Stimulated activated naive CD8-positive, alpha-beta T cell treated with anti-CD3 and anti-CD28 coated beads, Interleukin-15, amount 100 ng/mL, for 72 hours (primary cell): ENCODE measurements around the gene PRR16.

Source experiments
- ATAC-seq: fragments of 150-1000 bp; cut with Tn5 transposase; 2 replicates; pipeline ENCODE4 v1.10.0; 2021; ENCODE audit warnings: mild to moderate bottlenecking, moderate library complexity
- DNase-seq, 2 donors: peaks; one replicate each; pipeline ENCODE4 v3.0.0; 2021 to 2022
- H3K27ac Mint-ChIP-seq, 2 donors: one replicate each; pipeline ENCODE4 v1.8.0; 2022; ENCODE audit warnings: mild to moderate bottlenecking in 2 of 2, mixed read lengths in 2 of 2, moderate library complexity in 2 of 2
- H3K27me3 Mint-ChIP-seq: one replicate; pipeline ENCODE4 v1.8.0; 2022; ENCODE audit warnings: mixed read lengths
- H3K4me1 Mint-ChIP-seq: one replicate; pipeline ENCODE4 v1.8.0; 2022; ENCODE audit warnings: mild to moderate bottlenecking, mixed read lengths
- H3K4me3 Mint-ChIP-seq, 2 donors: one replicate each; pipeline ENCODE4 v1.8.0; 2022; ENCODE audit warnings: mild to moderate bottlenecking in 2 of 2, mixed read lengths in 2 of 2, moderate library complexity in 1 of 2
- H3K9me3 Mint-ChIP-seq, 2 donors: one replicate each; pipeline ENCODE4 v1.8.0; 2022; ENCODE audit warnings: mixed read lengths in 2 of 2

The PRR16 gene

GRCh38 chr5:120499876-120500563, 35.9 kb downstream of the PRR16 start:
- no peak for DNase-seq
- H3K4me1 Mint-ChIP-seq, result no peaks in the 10 kb centered on the region

DNA sequence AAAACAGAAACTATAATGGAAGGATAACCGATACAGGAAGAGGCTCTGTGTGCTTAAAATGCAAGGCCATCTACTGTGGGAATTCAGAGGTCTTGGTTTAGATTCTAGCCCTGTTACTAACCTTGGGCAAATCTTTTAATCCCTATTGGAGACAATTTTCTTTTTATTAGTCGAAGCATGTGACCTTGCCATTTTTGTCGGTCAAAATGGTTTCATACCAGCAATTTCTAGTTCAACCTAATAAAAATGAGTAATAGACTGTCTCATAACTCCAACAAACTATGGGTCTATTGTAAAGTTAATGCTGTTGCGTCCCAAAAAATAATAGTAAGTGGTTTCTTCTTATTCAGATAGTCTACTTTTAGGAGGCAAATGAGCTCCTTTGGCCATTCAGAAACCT, 38.4 kb downstream of the PRR16 start:
- Mint-ChIP-seq H3K4me1 (no peaks in the 10 kb centered on the region), H3K4me3 (no peak overlapping the region), H3K27me3 (no peaks in the 10 kb centered on the region), H3K9me3 (peaks cover 5 to 13% of the 10 kb centered on the region in 2 donors), H3K27ac (no peak overlapping the region)
- DNase-seq (no peak), ATAC-seq (no peak)

More at GRCh38 chr5:120499876-120500563, 35.9 kb downstream of the PRR16 start:
- Mint-ChIP-seq H3K9me3 (peaks cover 5 to 13% of the 10 kb centered on the region in 2 donors), H3K27ac (no peak overlapping the region), H3K4me3 (no peak overlapping the region), H3K27me3 (no peaks in the 10 kb centered on the region)
- no peak for ATAC-seq

DNA sequence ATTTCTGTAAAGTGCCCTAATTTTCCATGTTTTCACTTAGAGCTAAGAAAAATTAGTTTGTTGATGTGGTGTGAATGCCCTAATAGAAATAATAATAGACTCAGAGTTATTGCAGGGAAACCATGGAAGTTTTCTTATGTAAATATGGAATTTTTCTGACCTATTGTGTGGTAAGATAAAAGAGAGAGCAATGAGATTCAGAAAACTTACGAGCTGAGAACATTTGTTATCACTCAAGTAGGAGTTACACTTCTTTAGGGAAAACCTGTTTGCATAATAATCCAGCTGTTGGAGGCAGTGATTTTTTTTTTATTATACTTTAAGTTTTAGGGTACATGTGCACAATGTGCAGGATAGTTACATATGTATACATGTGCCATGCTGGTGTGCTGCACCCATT, 39.2 kb downstream of the PRR16 start:
- H3K27me3 Mint-ChIP-seq, result no peaks in the 10 kb centered on the region
- peaks cover 5 to 13% of the 10 kb centered on the region in 2 donors for H3K9me3 Mint-ChIP-seq
- ATAC-seq (no peak), DNase-seq (no peak)
- H3K4me3 Mint-ChIP-seq, result no peak overlapping the region
- H3K27ac Mint-ChIP-seq, result no peak overlapping the region
- H3K4me1 Mint-ChIP-seq, result no peaks in the 10 kb centered on the region

GRCh38 chr5:120504057-120504456, 40.0 kb downstream of the PRR16 start:
- Mint-ChIP-seq H3K27me3 (no peaks in the 10 kb centered on the region), H3K4me1 (no peaks in the 10 kb centered on the region), H3K27ac (no peak overlapping the region), H3K9me3 (peaks cover 5 to 13% of the 10 kb centered on the region in 2 donors), H3K4me3 (no peak overlapping the region)
- ATAC-seq, result no peak
- DNase-seq, result no peak

GRCh38 chr5:120507197-120507596, 43.1 kb downstream of the PRR16 start:
- peaks cover 5 to 6% of the 10 kb centered on the region in 2 donors for H3K9me3 Mint-ChIP-seq
- H3K4me1 Mint-ChIP-seq, result no peaks in the 10 kb centered on the region
- no peak overlapping the region for H3K4me3 Mint-ChIP-seq
- DNase-seq, result no peak
- H3K27ac Mint-ChIP-seq, result no peak overlapping the region
- ATAC-seq, result no peak
- H3K27me3 Mint-ChIP-seq, result no peaks in the 10 kb centered on the region

- Mint-ChIP-seq H3K4me3 (no peak overlapping the region), H3K27ac (no peak overlapping the region), H3K9me3 (peaks cover 5 to 6% of the 10 kb centered on the region in 2 donors), H3K27me3 (no peaks in the 10 kb centered on the region), H3K4me1 (no peaks in the 10 kb centered on the region)
- ATAC-seq (no peak), DNase-seq (no peak)
Measured at GRCh38 chr5:120507800-120508463, 43.8 kb downstream of the PRR16 start.

GRCh38 chr5:120509053-120509452, 45.0 kb downstream of the PRR16 start:
- no peak overlapping the region for H3K4me3 Mint-ChIP-seq
- H3K4me1 Mint-ChIP-seq, result no peaks in the 10 kb centered on the region
- no peak for DNase-seq

DNA sequence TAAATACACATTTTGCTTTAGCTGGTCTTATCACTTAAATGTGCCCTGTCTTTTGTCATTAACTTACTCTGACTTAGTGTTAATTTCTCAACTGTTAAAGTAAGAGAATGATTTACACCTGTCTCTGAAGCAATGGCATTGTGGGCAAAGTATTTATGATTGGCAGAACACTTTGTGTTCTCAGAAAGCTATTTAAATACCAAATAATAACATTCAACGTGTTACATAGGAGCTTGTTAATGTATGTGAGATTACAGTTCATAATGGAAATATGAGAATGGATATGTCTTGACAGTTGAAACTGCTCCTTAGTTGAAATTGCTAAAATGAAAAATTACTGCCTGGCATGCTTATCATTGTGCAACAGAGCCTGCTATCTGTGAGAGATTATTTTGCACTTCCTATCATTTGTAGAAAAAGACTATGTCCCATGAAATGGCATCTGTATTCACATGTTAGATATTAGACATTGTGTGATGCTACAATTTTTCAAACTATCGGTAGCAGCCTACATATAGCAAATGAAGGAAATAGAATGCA, 46.1 kb downstream of the PRR16 start:
- no peaks in the 10 kb centered on the region for H3K27me3 Mint-ChIP-seq
- ATAC-seq, result no peak
- no peaks in the 10 kb centered on the region for H3K4me1 Mint-ChIP-seq
- H3K9me3 Mint-ChIP-seq, result peaks cover 0 to 5% of the 10 kb centered on the region in 2 donors
- no peak overlapping the region for H3K27ac Mint-ChIP-seq
- H3K4me3 Mint-ChIP-seq, result no peak overlapping the region
- DNase-seq, result no peak

More at GRCh38 chr5:120509053-120509452, 45.0 kb downstream of the PRR16 start:
- no peak for ATAC-seq
- no peaks in the 10 kb centered on the region for H3K27me3 Mint-ChIP-seq
- H3K9me3 Mint-ChIP-seq, result peaks cover 4 to 11% of the 10 kb centered on the region in 2 donors
- no peak overlapping the region for H3K27ac Mint-ChIP-seq

DNA sequence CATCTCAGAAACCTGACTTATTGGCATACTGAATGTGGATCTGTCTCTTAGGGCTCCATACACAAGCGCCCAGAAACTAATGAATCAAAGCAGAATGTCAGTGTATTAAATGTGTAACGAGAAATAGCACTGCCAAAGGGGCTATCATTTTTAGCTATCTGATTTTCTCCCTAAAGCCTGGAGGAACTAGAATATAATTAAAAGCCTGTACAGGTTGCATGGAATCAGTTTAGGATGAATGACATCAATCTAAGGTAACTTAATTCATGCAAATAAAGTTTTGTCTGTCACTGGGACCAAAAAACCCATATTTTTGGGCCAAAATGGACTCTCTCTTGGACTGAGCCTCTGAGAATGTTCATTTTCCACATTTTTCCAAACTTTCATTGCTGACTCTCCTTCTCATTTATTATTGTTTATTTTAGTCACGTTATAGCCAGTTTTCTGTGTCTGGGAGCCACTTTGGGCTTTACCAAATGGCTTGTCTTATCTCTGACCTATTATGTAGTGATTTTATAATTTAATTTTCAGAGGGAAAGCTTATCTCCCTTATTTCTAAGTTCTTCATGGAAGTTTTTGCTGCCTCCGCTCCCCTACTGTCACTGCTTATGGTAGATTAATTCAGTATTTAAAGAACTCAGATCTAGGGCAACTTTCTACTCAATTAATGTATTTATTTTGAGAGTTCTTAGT, 47.0 kb downstream of the PRR16 start:
- H3K27me3 Mint-ChIP-seq, result no peaks in the 10 kb centered on the region
- DNase-seq (no peak), ATAC-seq (no peak)
- H3K9me3 Mint-ChIP-seq, result peaks cover 0 to 5% of the 10 kb centered on the region in 2 donors
- H3K4me3 Mint-ChIP-seq, result no peak overlapping the region
- H3K4me1 Mint-ChIP-seq, result no peaks in the 10 kb centered on the region
- no peak overlapping the region for H3K27ac Mint-ChIP-seq

GRCh38 chr5:120512068-120512467, 48.0 kb downstream of the PRR16 start:
- Mint-ChIP-seq H3K4me1 (no peaks in the 10 kb centered on the region), H3K27ac (no peak overlapping the region), H3K4me3 (no peak overlapping the region), H3K27me3 (no peaks in the 10 kb centered on the region), H3K9me3 (peaks cover 0 to 5% of the 10 kb centered on the region in 2 donors)
- ATAC-seq, result no peak
- no peak for DNase-seq

GRCh38 chr5:120512791-120513650, 48.9 kb downstream of the PRR16 start:
- H3K4me1 Mint-ChIP-seq, result no peaks in the 10 kb centered on the region
- H3K4me3 Mint-ChIP-seq, result no peak overlapping the region
- ATAC-seq (no peak), DNase-seq (no peak)
- H3K27ac Mint-ChIP-seq, result no peak overlapping the region
- no peaks in the 10 kb centered on the region for H3K27me3 Mint-ChIP-seq
- peaks cover 0 to 5% of the 10 kb centered on the region in 2 donors for H3K9me3 Mint-ChIP-seq

- DNase-seq, result no peak
- H3K27ac Mint-ChIP-seq, result no peak overlapping the region
- no peaks in the 10 kb centered on the region for H3K27me3 Mint-ChIP-seq
- no peak for ATAC-seq
- peaks cover 0 to 5% of the 10 kb centered on the region in 2 donors for H3K9me3 Mint-ChIP-seq
- H3K4me3 Mint-ChIP-seq, result no peak overlapping the region
- no peaks in the 10 kb centered on the region for H3K4me1 Mint-ChIP-seq
Measured at GRCh38 chr5:120516805-120517204, 52.7 kb downstream of the PRR16 start.

- H3K4me1 Mint-ChIP-seq, result no peaks in the 10 kb centered on the region
- H3K9me3 Mint-ChIP-seq, result peaks cover 0 to 5% of the 10 kb centered on the region in 2 donors
- DNase-seq (no peak), ATAC-seq (no peak)
- no peaks in the 10 kb centered on the region for H3K27me3 Mint-ChIP-seq
- H3K27ac Mint-ChIP-seq, result no peak overlapping the region
- no peak overlapping the region for H3K4me3 Mint-ChIP-seq
Measured at GRCh38 chr5:120517607-120518252, 53.6 kb downstream of the PRR16 start.

DNA sequence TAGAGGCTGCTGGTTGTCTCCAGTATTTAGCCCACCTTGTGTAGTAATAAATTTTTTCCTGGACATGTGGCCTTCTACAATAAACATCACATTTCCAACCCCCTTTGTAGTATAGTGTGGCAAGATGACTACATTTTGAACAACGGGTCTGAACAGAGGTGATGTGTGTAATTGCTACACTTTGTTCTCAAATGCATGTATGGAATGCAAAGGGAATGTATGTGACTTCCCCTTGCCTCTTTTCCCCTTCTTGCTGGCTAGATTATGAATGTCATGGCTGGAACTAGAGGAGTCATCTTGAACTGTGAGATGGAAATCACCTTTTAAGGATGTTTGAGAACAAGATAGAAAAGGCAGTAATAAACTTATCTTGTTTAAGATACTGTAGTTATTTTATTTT, 54.5 kb downstream of the PRR16 start:
- DNase-seq (no peak), ATAC-seq (no peak)
- H3K4me3 Mint-ChIP-seq, result no peak overlapping the region
- H3K27me3 Mint-ChIP-seq, result no peaks in the 10 kb centered on the region
- H3K27ac Mint-ChIP-seq, result no peak overlapping the region
- no peaks in the 10 kb centered on the region for H3K9me3 Mint-ChIP-seq
- no peaks in the 10 kb centered on the region for H3K4me1 Mint-ChIP-seq

GRCh38 chr5:120527251-120527650, 63.2 kb downstream of the PRR16 start:
- H3K27me3 Mint-ChIP-seq, result no peaks in the 10 kb centered on the region
- H3K9me3 Mint-ChIP-seq, result no peaks in the 10 kb centered on the region
- no peak for ATAC-seq
- H3K4me1 Mint-ChIP-seq, result no peaks in the 10 kb centered on the region
- no peak overlapping the region for H3K27ac Mint-ChIP-seq
- DNase-seq, result no peak
- H3K4me3 Mint-ChIP-seq, result no peak overlapping the region
